ENCODE measurements around the gene DROSHA. TPM values are rescaled to one million over a fixed set of nuclear protein-coding genes. Genes with fewer than 3 reads are reported as not detected.
"Not testable (repeated sequence)": the region's sequence is repeated elsewhere in the genome, so short reads cannot be mapped to it uniquely, and the experiment has no call there.

The DROSHA gene
- total RNA-seq, 1 donor from 2014 or later, result 97.3 TPM

GRCh38 chr5:31559942-31560341 is 28.0 kb upstream of the DROSHA start:
- no peak for DNase-seq (ENCODE audit: extremely low spot score, unreplicated experiment)
- Mint-ChIP-seq H3K27me3 (no peaks in the 10 kb centered on the region), H3K27ac (no peak overlapping the region), H3K9me3 (no peaks in the 10 kb centered on the region), H3K4me3 (no peak overlapping the region), H3K4me1 (ENCODE audit: unreplicated experiment) (no peaks in the 10 kb centered on the region), H3K36me3 (peaks cover 10% of the 10 kb centered on the region)
- TF ChIP-seq CTCF (conservative IDR thresholded peaks at IDR 0.05), result no peak

GRCh38 chr5:31556461-31556860 is 24.6 kb upstream of the DROSHA start:
- DNase-seq (ENCODE audit: extremely low spot score, unreplicated experiment), result no peak
- Mint-ChIP-seq H3K27me3 (no peaks in the 10 kb centered on the region), H3K9me3 (no peaks in the 10 kb centered on the region), H3K4me3 (no peak overlapping the region), H3K27ac (no peak overlapping the region), H3K36me3 (peaks cover 30% of the 10 kb centered on the region), H3K4me1 (ENCODE audit: unreplicated experiment) (no peaks in the 10 kb centered on the region)
- no peak for TF ChIP-seq CTCF (conservative IDR thresholded peaks at IDR 0.05)

GRCh38 chr5:31554552-31554951 is 22.7 kb upstream of the DROSHA start:
- no peaks in the 10 kb centered on the region for H3K27me3 Mint-ChIP-seq
- H3K27ac Mint-ChIP-seq, result no peak overlapping the region
- peaks cover 33% of the 10 kb centered on the region for H3K36me3 Mint-ChIP-seq
- no peaks in the 10 kb centered on the region for H3K4me1 Mint-ChIP-seq (ENCODE audit: unreplicated experiment)
- H3K9me3 Mint-ChIP-seq, result no peaks in the 10 kb centered on the region
- TF ChIP-seq CTCF (conservative IDR thresholded peaks at IDR 0.05), result no peak
- H3K4me3 Mint-ChIP-seq, result no peak overlapping the region
- DNase-seq (ENCODE audit: extremely low spot score, unreplicated experiment), result no peak

- DNase-seq (ENCODE audit: extremely low spot score, unreplicated experiment), result no peak
These were observed 22.0 kb upstream of the DROSHA start for GRCh38 chr5:31553863-31554262.

GRCh38 chr5:31551878-31552277 is 20.0 kb upstream of the DROSHA start:
- Mint-ChIP-seq H3K27ac (no peak overlapping the region), H3K4me1 (ENCODE audit: unreplicated experiment) (no peaks in the 10 kb centered on the region), H3K36me3 (peaks cover 46% of the 10 kb centered on the region)

More at GRCh38 chr5:31553863-31554262, 22.0 kb upstream of the DROSHA start:
- H3K9me3 Mint-ChIP-seq, result no peaks in the 10 kb centered on the region
- no peak overlapping the region for H3K4me3 Mint-ChIP-seq
- no peak for TF ChIP-seq CTCF (conservative IDR thresholded peaks at IDR 0.05)
- H3K27ac Mint-ChIP-seq, result no peak overlapping the region
- no peaks in the 10 kb centered on the region for H3K27me3 Mint-ChIP-seq
- no peaks in the 10 kb centered on the region for H3K4me1 Mint-ChIP-seq (ENCODE audit: unreplicated experiment)
- H3K36me3 Mint-ChIP-seq, result peaks cover 33% of the 10 kb centered on the region

GRCh38 chr5:31549114-31549513 is 17.2 kb upstream of the DROSHA start:
- not testable (repeated sequence) for H3K27ac Mint-ChIP-seq, H3K27me3 Mint-ChIP-seq

More at GRCh38 chr5:31551878-31552277, 20.0 kb upstream of the DROSHA start:
- Mint-ChIP-seq H3K4me3 (no peak overlapping the region), H3K27me3 (no peaks in the 10 kb centered on the region), H3K9me3 (no peaks in the 10 kb centered on the region)
- no peak for TF ChIP-seq CTCF (conservative IDR thresholded peaks at IDR 0.05)
- no peak for DNase-seq (ENCODE audit: extremely low spot score, unreplicated experiment)

More at GRCh38 chr5:31549114-31549513, 17.2 kb upstream of the DROSHA start:
- H3K36me3 Mint-ChIP-seq, result peaks cover 46% of the 10 kb centered on the region
- H3K9me3 Mint-ChIP-seq; DNase-seq (ENCODE audit: extremely low spot score, unreplicated experiment); H3K4me3 Mint-ChIP-seq; H3K4me1 Mint-ChIP-seq (ENCODE audit: unreplicated experiment): not testable (repeated sequence)
